HUES6 (cell line): ENCODE results near the gene EPN2.

ENCODE experiments used
- H3K27ac ChIP-seq: 2 replicates; pipeline ENCODE4 v1.7.0; 2013; ENCODE audit warnings: low read depth, mild to moderate bottlenecking, low read length, inconsistent platforms
- H3K27me3 ChIP-seq: 2 replicates; pipeline ENCODE4 v1.6.1; 2013; ENCODE audit warnings: low read length; ENCODE audit not compliant: control insufficient read depth, insufficient read depth
- H3K36me3 ChIP-seq: 2 replicates; pipeline ENCODE4 v1.6.1; 2013; ENCODE audit warnings: low read length; ENCODE audit not compliant: control insufficient read depth, insufficient read depth
- H3K4me1 ChIP-seq: 2 replicates; pipeline ENCODE4 v1.6.1; 2013; ENCODE audit warnings: low read length; ENCODE audit not compliant: control insufficient read depth, insufficient read depth
- H3K4me3 ChIP-seq: 2 replicates; pipeline ENCODE4 v1.5.1; 2013; ENCODE audit warnings: low read depth, low read length
- H3K9ac ChIP-seq: one replicate; pipeline ENCODE4 v1.6.1; 2013; ENCODE audit warnings: mild to moderate bottlenecking, low read length
- H3K9me3 ChIP-seq: 2 replicates; pipeline ENCODE4 v1.6.1; 2013; ENCODE audit warnings: low read depth, low read length; ENCODE audit not compliant: control insufficient read depth, insufficient read depth

EPN2 gene

DNA sequence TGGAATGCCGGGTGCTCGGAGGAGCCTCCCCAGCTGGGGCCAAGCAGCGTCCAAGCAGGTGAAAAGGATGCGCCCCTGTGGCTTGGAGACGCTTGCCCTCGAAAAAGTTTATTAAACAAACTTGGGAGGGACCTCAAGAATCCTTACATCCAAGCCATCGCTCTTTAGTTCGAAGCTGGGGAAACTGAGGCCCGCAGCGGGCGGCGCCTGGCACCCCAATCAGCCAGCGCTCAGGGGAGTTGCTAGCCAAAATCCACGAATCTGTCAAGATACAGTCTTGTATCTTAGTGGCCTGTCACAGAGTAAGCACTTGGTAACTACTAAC is 125.9 kb downstream of the EPN2 start:
- Histone ChIP-seq H3K27me3 (no peaks in the 10 kb centered on the region), H3K9ac (peak overlapping the region; percentile 28), H3K36me3 (peaks cover 25% of the 10 kb centered on the region), H3K9me3 (no peaks in the 10 kb centered on the region), H3K27ac (no peak overlapping the region), H3K4me3 (peak overlapping the region; percentile 74), H3K4me1 (peaks cover 25% of the 10 kb centered on the region)

DNA sequence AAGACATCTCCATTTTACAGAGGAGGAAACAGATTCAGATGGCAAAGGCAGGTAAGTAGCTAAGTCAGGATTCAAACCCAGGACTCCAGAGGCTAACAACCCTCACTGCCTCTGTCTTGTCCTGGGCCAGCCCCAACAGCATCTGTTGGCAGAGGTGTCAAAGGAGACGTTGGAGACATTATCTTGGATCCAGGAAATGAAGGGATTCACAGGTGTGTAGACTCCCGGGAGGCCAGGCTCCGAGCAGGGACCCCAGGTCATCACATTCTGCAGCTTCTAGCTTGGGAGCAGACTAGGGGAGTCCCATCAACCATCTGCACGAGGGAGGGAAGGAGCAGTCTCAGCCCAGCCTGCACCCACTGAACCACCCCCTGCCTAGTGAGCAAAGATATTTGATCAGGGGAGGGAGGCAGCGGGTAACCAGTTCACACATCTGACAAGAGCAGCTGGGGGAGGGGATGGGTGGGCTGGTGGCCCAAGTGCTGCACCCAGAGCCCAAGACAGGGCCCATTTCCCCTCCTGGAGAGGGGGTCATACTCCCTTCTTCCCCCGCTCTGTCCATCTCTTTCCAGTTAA is 126.4 kb downstream of the EPN2 start:
- Histone ChIP-seq H3K4me3 (no peak overlapping the region), H3K9me3 (no peaks in the 10 kb centered on the region), H3K4me1 (peaks cover 25% of the 10 kb centered on the region), H3K27ac (no peak overlapping the region), H3K27me3 (no peaks in the 10 kb centered on the region), H3K36me3 (peaks cover 20% of the 10 kb centered on the region), H3K9ac (no peak overlapping the region)

DNA sequence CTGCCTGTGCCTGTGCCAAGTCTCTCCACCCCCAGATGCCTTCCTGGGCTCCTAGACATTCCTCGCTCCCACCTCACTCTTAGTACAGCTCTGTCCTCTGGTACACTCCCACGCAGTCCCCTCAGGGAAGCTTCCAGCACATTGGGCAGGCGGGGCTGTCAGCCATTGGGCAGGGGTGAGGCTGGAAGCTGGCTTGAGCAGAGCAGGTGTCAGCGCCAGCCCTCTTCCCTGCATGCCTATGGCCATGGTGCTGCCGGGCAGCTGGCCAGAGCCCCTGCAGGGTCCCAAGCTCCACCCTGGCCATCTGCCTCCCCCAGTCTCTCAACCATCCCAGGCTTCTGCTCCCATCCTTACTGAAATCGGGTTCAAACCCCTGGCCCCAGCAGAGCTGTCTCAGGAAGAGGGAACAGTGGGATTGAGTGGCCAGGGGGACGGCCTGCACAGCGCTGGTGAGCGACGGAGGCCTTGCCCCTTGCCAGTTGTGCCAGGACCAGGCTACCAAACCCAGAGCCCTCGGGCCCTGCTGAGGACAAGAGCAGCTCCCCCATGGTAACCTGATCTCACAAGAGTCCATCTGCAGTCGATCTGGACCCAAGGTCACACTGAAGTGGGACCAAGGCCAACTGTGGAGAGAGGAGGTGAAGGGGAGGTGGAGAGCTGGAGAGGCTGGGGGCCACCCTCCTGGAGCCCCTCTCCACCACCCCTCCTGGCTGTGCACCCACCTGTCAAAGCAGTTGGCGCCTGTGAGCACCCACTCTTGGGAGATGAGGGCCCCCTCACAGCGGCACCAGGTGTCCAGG is 127.7 kb downstream of the EPN2 start:
- Histone ChIP-seq H3K36me3 (peaks cover 7% of the 10 kb centered on the region), H3K9ac (no peak overlapping the region), H3K9me3 (no peaks in the 10 kb centered on the region), H3K4me3 (no peak overlapping the region), H3K27me3 (no peaks in the 10 kb centered on the region), H3K4me1 (peaks cover 25% of the 10 kb centered on the region), H3K27ac (no peak overlapping the region)

DNA sequence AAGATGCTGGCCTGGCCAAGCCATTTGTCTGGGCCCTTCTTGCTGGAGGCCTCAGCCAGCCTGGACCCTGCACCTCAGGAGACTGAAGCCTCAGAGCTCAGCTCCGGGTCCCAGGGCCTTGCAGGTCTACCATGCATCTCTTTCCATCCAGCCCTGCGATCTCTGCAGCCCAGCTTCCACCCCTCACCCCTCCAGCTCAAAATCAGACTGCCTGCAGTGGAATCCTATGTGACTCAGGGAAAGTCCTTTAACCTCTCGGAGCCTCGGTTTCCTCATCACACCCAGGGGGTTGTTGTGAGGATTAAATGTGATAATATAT is 128.3 kb downstream of the EPN2 start:
- no peak overlapping the region for H3K27ac ChIP-seq
- H3K4me3 ChIP-seq = no peak overlapping the region
- H3K27me3 ChIP-seq = no peaks in the 10 kb centered on the region
- H3K9me3 ChIP-seq = no peaks in the 10 kb centered on the region
- H3K36me3 ChIP-seq = peaks cover 2% of the 10 kb centered on the region; the same call in 1 of the 2 replicates
- H3K9ac ChIP-seq = no peak overlapping the region
- peaks cover 26% of the 10 kb centered on the region for H3K4me1 ChIP-seq

- Histone ChIP-seq H3K36me3 (no peaks in the 10 kb centered on the region), H3K27ac (no peak overlapping the region), H3K4me1 (peaks cover 32% of the 10 kb centered on the region), H3K4me3 (no peak overlapping the region), H3K9me3 (no peaks in the 10 kb centered on the region), H3K27me3 (no peaks in the 10 kb centered on the region), H3K9ac (no peak overlapping the region)
Measured at GRCh38 chr17:19365833-19366636, 128.9 kb downstream of the EPN2 start.

- Histone ChIP-seq H3K36me3 (no peaks in the 10 kb centered on the region), H3K9me3 (no peaks in the 10 kb centered on the region), H3K4me3 (no peak overlapping the region), H3K9ac (no peak overlapping the region), H3K27ac (no peak overlapping the region), H3K27me3 (no peaks in the 10 kb centered on the region), H3K4me1 (peaks cover 28% of the 10 kb centered on the region)
Measured at GRCh38 chr17:19366637-19366972, 129.4 kb downstream of the EPN2 start.

DNA sequence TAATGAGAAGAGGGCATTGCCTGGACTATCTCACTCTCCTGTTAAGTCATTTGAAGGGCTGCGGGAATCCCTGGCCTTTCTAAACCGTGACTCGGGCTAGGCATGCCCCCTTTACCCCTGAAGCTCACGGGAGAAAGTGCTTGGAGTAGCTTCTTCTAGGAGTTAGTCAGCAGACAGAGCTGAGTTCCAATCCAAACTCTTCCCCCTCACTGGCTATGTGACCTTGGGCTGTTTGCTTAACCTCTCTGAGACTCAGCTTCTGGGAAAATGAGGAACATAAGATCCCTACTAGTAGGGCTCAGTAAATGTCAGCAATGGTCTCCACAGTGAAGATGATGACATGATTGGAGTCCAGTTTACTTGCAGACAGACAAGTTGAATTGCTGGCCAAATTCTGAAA is 131.1 kb downstream of the EPN2 start:
- no peaks in the 10 kb centered on the region for H3K36me3 ChIP-seq
- no peaks in the 10 kb centered on the region for H3K27me3 ChIP-seq
- H3K9ac ChIP-seq = no peak overlapping the region
- no peaks in the 10 kb centered on the region for H3K9me3 ChIP-seq
- H3K4me3 ChIP-seq = no peak overlapping the region
- H3K27ac ChIP-seq = no peak overlapping the region
- peaks cover 27% of the 10 kb centered on the region for H3K4me1 ChIP-seq

GRCh38 chr17:19369107-19369778 is 132.1 kb downstream of the EPN2 start:
- peaks cover 19% of the 10 kb centered on the region for H3K4me1 ChIP-seq
- H3K27ac ChIP-seq = no peak overlapping the region
- no peaks in the 10 kb centered on the region for H3K27me3 ChIP-seq
- no peak overlapping the region for H3K9ac ChIP-seq
- no peak overlapping the region for H3K4me3 ChIP-seq
- H3K9me3 ChIP-seq = no peaks in the 10 kb centered on the region
- no peaks in the 10 kb centered on the region for H3K36me3 ChIP-seq

DNA sequence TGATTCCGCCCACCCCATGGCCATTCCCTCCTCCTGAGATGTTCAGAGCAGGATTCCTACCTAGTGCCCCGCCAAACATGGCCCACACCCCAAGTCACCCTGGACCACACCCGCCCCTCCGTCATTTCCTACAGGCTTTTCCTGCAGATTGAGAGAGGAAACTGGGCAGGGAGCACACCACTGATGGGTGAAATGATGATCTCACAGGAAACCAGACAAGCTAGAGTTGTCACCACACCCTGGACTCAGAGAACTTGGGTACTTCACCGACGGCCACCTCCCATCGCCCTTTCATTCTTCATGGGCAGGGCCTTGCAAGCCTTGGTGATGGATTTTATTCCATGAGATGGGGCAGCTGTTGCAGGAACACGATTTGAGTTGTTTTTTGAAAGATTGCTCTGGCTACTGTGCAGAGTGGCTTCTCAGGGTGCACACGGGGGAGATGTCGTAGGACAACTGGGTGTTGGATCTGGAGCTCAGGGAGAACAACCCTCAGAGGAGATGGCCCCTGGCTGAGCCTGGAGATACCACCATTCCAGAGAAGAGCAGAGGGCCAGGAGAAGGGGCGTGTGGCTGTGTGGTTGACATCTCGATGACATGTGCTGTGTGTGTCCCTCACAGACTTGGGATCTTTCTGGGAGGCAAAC is 132.8 kb downstream of the EPN2 start:
- Histone ChIP-seq H3K36me3 (no peaks in the 10 kb centered on the region), H3K9ac (no peak overlapping the region), H3K4me3 (no peak overlapping the region), H3K9me3 (no peaks in the 10 kb centered on the region), H3K27me3 (no peaks in the 10 kb centered on the region), H3K27ac (no peak overlapping the region), H3K4me1 (peaks cover 13% of the 10 kb centered on the region)

- peaks cover 13% of the 10 kb centered on the region for H3K4me1 ChIP-seq
- H3K27ac ChIP-seq = no peak overlapping the region
- no peaks in the 10 kb centered on the region for H3K9me3 ChIP-seq
- no peaks in the 10 kb centered on the region for H3K27me3 ChIP-seq
- no peaks in the 10 kb centered on the region for H3K36me3 ChIP-seq
- H3K4me3 ChIP-seq = no peak overlapping the region
- H3K9ac ChIP-seq = no peak overlapping the region
Measured at GRCh38 chr17:19370493-19370960, 133.4 kb downstream of the EPN2 start.
